HL-60 (cell line): ENCODE results near the gene C10orf143.

Source experiments
- GABPA ChIP-seq: IDR thresholded peaks from 2 replicates; pipeline ENCODE4 v1.6.1; 2012; ENCODE audit warnings: low read depth
- POLR2AphosphoS5 ChIP-seq: IDR thresholded peaks from 2 replicates; pipeline ENCODE4 v1.6.1; 2012; ENCODE audit warnings: low read depth
- REST ChIP-seq: IDR thresholded peaks from 2 replicates; pipeline ENCODE4 v1.6.1; 2012; ENCODE audit warnings: low read depth; ENCODE audit not compliant: insufficient replicate concordance
- TF ChIP-seq, protein P1 (sequence below): IDR thresholded peaks from one replicate; pipeline ENCODE4 v1.5.1; 2011; ENCODE audit warnings: low read length, control low read depth, inconsistent platforms; ENCODE audit not compliant: insufficient read depth

GRCh38 chr10:130108934-130109604 lies 1.6 kb downstream of the C10orf143 start:
- TF ChIP-seq, protein P1, sequence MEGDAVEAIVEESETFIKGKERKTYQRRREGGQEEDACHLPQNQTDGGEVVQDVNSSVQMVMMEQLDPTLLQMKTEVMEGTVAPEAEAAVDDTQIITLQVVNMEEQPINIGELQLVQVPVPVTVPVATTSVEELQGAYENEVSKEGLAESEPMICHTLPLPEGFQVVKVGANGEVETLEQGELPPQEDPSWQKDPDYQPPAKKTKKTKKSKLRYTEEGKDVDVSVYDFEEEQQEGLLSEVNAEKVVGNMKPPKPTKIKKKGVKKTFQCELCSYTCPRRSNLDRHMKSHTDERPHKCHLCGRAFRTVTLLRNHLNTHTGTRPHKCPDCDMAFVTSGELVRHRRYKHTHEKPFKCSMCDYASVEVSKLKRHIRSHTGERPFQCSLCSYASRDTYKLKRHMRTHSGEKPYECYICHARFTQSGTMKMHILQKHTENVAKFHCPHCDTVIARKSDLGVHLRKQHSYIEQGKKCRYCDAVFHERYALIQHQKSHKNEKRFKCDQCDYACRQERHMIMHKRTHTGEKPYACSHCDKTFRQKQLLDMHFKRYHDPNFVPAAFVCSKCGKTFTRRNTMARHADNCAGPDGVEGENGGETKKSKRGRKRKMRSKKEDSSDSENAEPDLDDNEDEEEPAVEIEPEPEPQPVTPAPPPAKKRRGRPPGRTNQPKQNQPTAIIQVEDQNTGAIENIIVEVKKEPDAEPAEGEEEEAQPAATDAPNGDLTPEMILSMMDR = no peak
- TF ChIP-seq POLR2AphosphoS5 (no peak), GABPA (no peak), REST (no peak)
